Esophagus muscularis mucosa (tissue), 3 donors: Measurements from ENCODE around the gene SLX4IP.

Experiments
- CTCF ChIP-seq, 3 experiments: fragments of 200-600 bp in 2 of 3; fragments of 450-650 bp in 1 of 3; sonication (generic) in 2 of 3; IDR thresholded peaks; one replicate each; pipeline ENCODE4 v1.5.1; 2017 to 2019; ENCODE audit warnings: antibody characterized with exemption in 3 of 3, mild to moderate bottlenecking in 2 of 3, moderate library complexity in 1 of 3
- POLR2AphosphoS5 ChIP-seq, 2 donors: sonication (generic); formaldehyde crosslinking; IDR thresholded peaks; one replicate each; pipeline ENCODE4 v1.6.1; 2017; ENCODE audit warnings: antibody characterized with exemption in 2 of 2

- no peak for TF ChIP-seq CTCF (IDR thresholded peaks at IDR 0.05)
- no peak for TF ChIP-seq POLR2AphosphoS5 (IDR thresholded peaks at IDR 0.05)
Measured at GRCh38 chr20:10513061-10513460, 78.0 kb downstream of the SLX4IP start.
